HepG2 (cell line): ENCODE data around the gene IFT172. TPM values are rescaled to one million over a fixed set of nuclear protein-coding genes. Genes with fewer than 3 reads are reported as not detected.

Source experiments
- ATAD3A ChIP-seq: sonication (generic); formaldehyde crosslinking; IDR thresholded peaks from 2 replicates; pipeline ENCODE4 v1.4.0; 2020; ENCODE audit warnings: missing genetic modification reagents
- DNMT1 ChIP-seq: sonication (generic); formaldehyde crosslinking; IDR thresholded peaks from 2 replicates; pipeline ENCODE4 v1.5.1; 2020; ENCODE audit warnings: mild to moderate bottlenecking, missing genetic modification reagents
- ESRRA ChIP-seq: sonication (generic); formaldehyde crosslinking; IDR thresholded peaks from 2 replicates; pipeline ENCODE4 v1.5.1; 2020; ENCODE audit warnings: mild to moderate bottlenecking, low read depth, missing genetic modification reagents
- GABPB1 ChIP-seq: IDR thresholded peaks from 2 replicates; pipeline ENCODE4 v1.6.1; 2016; ENCODE audit warnings: mild to moderate bottlenecking, missing genetic modification reagents, moderate library complexity, missing compliant biosample characterization
- HNF4G ChIP-seq, 2 experiments: sonication (generic) in 1 of 2; formaldehyde crosslinking in 1 of 2; IDR thresholded peaks; 2 replicates each; pipeline versions ENCODE4 v1.4.0 to v1.6.1; 2011 to 2020; ENCODE audit warnings: borderline replicate concordance in 2 of 2, low read depth in 2 of 2, mild to moderate bottlenecking in 2 of 2, low read length in 1 of 2, missing genetic modification reagents in 1 of 2, moderate library complexity in 1 of 2
- MLLT10 ChIP-seq: sonication (generic); formaldehyde crosslinking; IDR thresholded peaks from 2 replicates; pipeline ENCODE4 v1.4.0; 2020; ENCODE audit warnings: missing genetic modification reagents
- NCOA1 ChIP-seq: sonication (generic); formaldehyde crosslinking; IDR thresholded peaks from 2 replicates; pipeline ENCODE4 v1.9.0; 2021; ENCODE audit warnings: missing genetic modification reagents
- TSC22D2 ChIP-seq: sonication (generic); formaldehyde crosslinking; IDR thresholded peaks from 2 replicates; pipeline ENCODE4 v1.5.1; 2020; ENCODE audit warnings: missing genetic modification reagents, mild to moderate bottlenecking, borderline replicate concordance
- ZFAT ChIP-seq: sonication (generic); formaldehyde crosslinking; conservative IDR thresholded peaks from 2 replicates; pipeline ENCODE4 v1.8.1; 2023; ENCODE audit warnings: missing genetic modification reagents, inconsistent platforms
- ZNF251 ChIP-seq: sonication (generic); formaldehyde crosslinking; IDR thresholded peaks from 2 replicates; pipeline ENCODE4 v1.9.0; 2021; ENCODE audit warnings: mild to moderate bottlenecking, missing genetic modification reagents
- ZNF263 ChIP-seq: sonication (generic); formaldehyde crosslinking; IDR thresholded peaks from 2 replicates; pipeline ENCODE4 v1.4.0; 2020; ENCODE audit warnings: missing genetic modification reagents
- ZNF329 ChIP-seq: sonication (generic); formaldehyde crosslinking; IDR thresholded peaks from 2 replicates; pipeline ENCODE4 v1.9.0; 2021; ENCODE audit warnings: low read depth, mild to moderate bottlenecking, missing genetic modification reagents
- ZNF567 ChIP-seq: sonication (generic); formaldehyde crosslinking; IDR thresholded peaks from 2 replicates; pipeline ENCODE4 v1.8.1; 2023; ENCODE audit warnings: mild to moderate bottlenecking, missing genetic modification reagents, borderline replicate concordance
- ZNF607 ChIP-seq: sonication (generic); formaldehyde crosslinking; IDR thresholded peaks from 2 replicates; pipeline ENCODE4 v1.5.1; 2020; ENCODE audit warnings: missing genetic modification reagents, mild to moderate bottlenecking, borderline replicate concordance
- ZNF83 ChIP-seq: sonication (generic); formaldehyde crosslinking; IDR thresholded peaks from 2 replicates; pipeline ENCODE4 v1.4.0; 2020; ENCODE audit warnings: missing genetic modification reagents, mild to moderate bottlenecking, borderline replicate concordance
- ZSCAN12 ChIP-seq: sonication (generic); formaldehyde crosslinking; IDR thresholded peaks from 2 replicates; pipeline ENCODE4 v1.9.0; 2021; ENCODE audit warnings: mild to moderate bottlenecking, missing genetic modification reagents
- polyA plus RNA-seq, 8 experiments: library from polyadenylated mRNA; depleted of rRNA in 3 of 8; stranded (reverse) in 7 of 8; unstranded in 1 of 8; fragments of >200 nt; fragmentation: Illumina TruSeq in 4 of 8; extraction: Trizol in 4 of 8; gene quantifications; 2 replicates each; pipeline versions ENCODE4 v1.2.1 to v1.2.3, GENCODE V29; 2011 to 2016; ENCODE audit warnings: low read depth in 4 of 8, missing spikeins in 1 of 8, mixed read lengths in 1 of 8; ENCODE audit not compliant: insufficient read depth in 1 of 8
- total RNA-seq, 5 experiments: library from RNA; depleted of rRNA; stranded (reverse); fragments of >200 nt; fragmentation: Illumina TruSeq; extraction: Trizol; gene quantifications; 2 replicates each; pipeline ENCODE4 v1.2.3, GENCODE V29; 2016; ENCODE audit warnings: low read depth in 1 of 5
- TF ChIP-seq, protein P1 (sequence below): sonication (generic); formaldehyde crosslinking; IDR thresholded peaks from 2 replicates; pipeline ENCODE4 v1.4.0; 2020; ENCODE audit warnings: mild to moderate bottlenecking, missing genetic modification reagents
- TF ChIP-seq, protein P2 (sequence below): sonication (generic); formaldehyde crosslinking; IDR thresholded peaks from 2 replicates; pipeline ENCODE4 v1.5.0; 2020; ENCODE audit warnings: mild to moderate bottlenecking, low read depth, missing genetic modification reagents, borderline replicate concordance
- TF ChIP-seq, protein P3 (sequence below): IDR thresholded peaks from 2 replicates; pipeline ENCODE4 v1.6.1; 2016
- TF ChIP-seq, protein P4 (sequence below): sonication (generic); formaldehyde crosslinking; IDR thresholded peaks from 2 replicates; pipeline ENCODE4 v1.8.0; 2022; ENCODE audit warnings: mild to moderate bottlenecking, missing genetic modification reagents, moderate library complexity
- TF ChIP-seq, protein P5 (sequence below): sonication (generic); formaldehyde crosslinking; conservative IDR thresholded peaks from 2 replicates; pipeline ENCODE4 v1.4.0; 2020; ENCODE audit warnings: mild to moderate bottlenecking, missing genetic modification reagents, moderate library complexity
- TF ChIP-seq, protein P6 (sequence below): sonication (generic); formaldehyde crosslinking; IDR thresholded peaks from 2 replicates; pipeline ENCODE4 v1.4.0; 2020; ENCODE audit warnings: missing genetic modification reagents, borderline replicate concordance

The IFT172 gene
- total and polyA plus RNA-seq, 2 of the 13 experiments (the other 11 are each of a cell fraction or from before 2014, with no cell fraction given) = 21.6 to 35.7 TPM

DNA sequence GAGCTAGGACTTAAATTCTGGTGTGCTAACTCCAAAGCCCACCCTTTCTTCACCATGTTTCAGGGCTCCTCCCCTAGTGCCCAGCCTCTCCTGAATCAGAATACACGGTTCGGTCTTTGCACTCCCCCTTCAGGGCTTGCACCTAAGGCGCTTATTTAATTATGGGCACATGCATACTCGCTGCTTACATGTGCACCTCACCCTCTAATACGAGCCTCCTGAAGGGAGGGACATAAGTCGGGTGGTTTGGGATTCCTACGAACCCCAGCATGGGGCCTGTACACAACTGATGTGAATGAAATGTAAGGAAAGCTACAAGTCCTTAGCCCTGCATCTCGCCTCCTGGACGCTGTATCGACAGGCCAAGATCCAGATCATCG, 435 bp downstream of the IFT172 start (continued):
- TF ChIP-seq, protein P1, sequence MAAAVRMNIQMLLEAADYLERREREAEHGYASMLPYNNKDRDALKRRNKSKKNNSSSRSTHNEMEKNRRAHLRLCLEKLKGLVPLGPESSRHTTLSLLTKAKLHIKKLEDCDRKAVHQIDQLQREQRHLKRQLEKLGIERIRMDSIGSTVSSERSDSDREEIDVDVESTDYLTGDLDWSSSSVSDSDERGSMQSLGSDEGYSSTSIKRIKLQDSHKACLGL = 0 out of 2 replicates have a peak, but pooled peaks have one; percentile 14
- TF ChIP-seq ZNF251 (CRISPR knock-in tag) = no peak
- no peak for TF ChIP-seq ZNF329 (CRISPR knock-in tag)
- 0 out of 2 replicates have a peak, but pooled peaks have one; percentile 42 for TF ChIP-seq ZNF567
- no peak for TF ChIP-seq ZNF263
- TF ChIP-seq, protein P2, sequence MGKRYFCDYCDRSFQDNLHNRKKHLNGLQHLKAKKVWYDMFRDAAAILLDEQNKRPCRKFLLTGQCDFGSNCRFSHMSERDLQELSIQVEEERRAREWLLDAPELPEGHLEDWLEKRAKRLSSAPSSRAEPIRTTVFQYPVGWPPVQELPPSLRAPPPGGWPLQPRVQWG (CRISPR knock-in tag) = no peak
- no peak for TF ChIP-seq ZSCAN12
- TF ChIP-seq ZNF607 (CRISPR knock-in tag) = no peak
- TF ChIP-seq HNF4G (IDR thresholded peaks at IDR 0.05; ENCODE audit: borderline replicate concordance, low read depth, low read length) = no peak
- 0 out of 2 replicates have a peak, but pooled peaks have one; percentile 18 for TF ChIP-seq HNF4G (CRISPR knock-in tag; IDR thresholded peaks at IDR 0.05; ENCODE audit: borderline replicate concordance, low read depth)
- TF ChIP-seq, protein P3, sequence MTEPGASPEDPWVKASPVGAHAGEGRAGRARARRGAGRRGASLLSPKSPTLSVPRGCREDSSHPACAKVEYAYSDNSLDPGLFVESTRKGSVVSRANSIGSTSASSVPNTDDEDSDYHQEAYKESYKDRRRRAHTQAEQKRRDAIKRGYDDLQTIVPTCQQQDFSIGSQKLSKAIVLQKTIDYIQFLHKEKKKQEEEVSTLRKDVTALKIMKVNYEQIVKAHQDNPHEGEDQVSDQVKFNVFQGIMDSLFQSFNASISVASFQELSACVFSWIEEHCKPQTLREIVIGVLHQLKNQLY (CRISPR knock-in tag) = no peak
- no peak for TF ChIP-seq MLLT10
- TF ChIP-seq, protein P4, sequence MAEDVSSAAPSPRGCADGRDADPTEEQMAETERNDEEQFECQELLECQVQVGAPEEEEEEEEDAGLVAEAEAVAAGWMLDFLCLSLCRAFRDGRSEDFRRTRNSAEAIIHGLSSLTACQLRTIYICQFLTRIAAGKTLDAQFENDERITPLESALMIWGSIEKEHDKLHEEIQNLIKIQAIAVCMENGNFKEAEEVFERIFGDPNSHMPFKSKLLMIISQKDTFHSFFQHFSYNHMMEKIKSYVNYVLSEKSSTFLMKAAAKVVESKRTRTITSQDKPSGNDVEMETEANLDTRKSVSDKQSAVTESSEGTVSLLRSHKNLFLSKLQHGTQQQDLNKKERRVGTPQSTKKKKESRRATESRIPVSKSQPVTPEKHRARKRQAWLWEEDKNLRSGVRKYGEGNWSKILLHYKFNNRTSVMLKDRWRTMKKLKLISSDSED (CRISPR knock-in tag) = no peak
- no peak for TF ChIP-seq DNMT1 (CRISPR knock-in tag)
- TF ChIP-seq ESRRA (CRISPR knock-in tag) = no peak; the same call in 1 of the 2 replicates
- TF ChIP-seq ATAD3A = no peak
- TF ChIP-seq GABPB1 = no peak
- TF ChIP-seq, protein P5, sequence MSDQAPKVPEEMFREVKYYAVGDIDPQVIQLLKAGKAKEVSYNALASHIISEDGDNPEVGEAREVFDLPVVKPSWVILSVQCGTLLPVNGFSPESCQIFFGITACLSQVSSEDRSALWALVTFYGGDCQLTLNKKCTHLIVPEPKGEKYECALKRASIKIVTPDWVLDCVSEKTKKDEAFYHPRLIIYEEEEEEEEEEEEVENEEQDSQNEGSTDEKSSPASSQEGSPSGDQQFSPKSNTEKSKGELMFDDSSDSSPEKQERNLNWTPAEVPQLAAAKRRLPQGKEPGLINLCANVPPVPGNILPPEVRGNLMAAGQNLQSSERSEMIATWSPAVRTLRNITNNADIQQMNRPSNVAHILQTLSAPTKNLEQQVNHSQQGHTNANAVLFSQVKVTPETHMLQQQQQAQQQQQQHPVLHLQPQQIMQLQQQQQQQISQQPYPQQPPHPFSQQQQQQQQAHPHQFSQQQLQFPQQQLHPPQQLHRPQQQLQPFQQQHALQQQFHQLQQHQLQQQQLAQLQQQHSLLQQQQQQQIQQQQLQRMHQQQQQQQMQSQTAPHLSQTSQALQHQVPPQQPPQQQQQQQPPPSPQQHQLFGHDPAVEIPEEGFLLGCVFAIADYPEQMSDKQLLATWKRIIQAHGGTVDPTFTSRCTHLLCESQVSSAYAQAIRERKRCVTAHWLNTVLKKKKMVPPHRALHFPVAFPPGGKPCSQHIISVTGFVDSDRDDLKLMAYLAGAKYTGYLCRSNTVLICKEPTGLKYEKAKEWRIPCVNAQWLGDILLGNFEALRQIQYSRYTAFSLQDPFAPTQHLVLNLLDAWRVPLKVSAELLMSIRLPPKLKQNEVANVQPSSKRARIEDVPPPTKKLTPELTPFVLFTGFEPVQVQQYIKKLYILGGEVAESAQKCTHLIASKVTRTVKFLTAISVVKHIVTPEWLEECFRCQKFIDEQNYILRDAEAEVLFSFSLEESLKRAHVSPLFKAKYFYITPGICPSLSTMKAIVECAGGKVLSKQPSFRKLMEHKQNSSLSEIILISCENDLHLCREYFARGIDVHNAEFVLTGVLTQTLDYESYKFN (CRISPR knock-in tag) = no peak
- no peak for TF ChIP-seq ZFAT (CRISPR knock-in tag)
- no peak for TF ChIP-seq NCOA1
- TF ChIP-seq ZNF83 (CRISPR knock-in tag) = no peak
- TF ChIP-seq TSC22D2 (CRISPR knock-in tag) = no peak
- TF ChIP-seq, protein P6, sequence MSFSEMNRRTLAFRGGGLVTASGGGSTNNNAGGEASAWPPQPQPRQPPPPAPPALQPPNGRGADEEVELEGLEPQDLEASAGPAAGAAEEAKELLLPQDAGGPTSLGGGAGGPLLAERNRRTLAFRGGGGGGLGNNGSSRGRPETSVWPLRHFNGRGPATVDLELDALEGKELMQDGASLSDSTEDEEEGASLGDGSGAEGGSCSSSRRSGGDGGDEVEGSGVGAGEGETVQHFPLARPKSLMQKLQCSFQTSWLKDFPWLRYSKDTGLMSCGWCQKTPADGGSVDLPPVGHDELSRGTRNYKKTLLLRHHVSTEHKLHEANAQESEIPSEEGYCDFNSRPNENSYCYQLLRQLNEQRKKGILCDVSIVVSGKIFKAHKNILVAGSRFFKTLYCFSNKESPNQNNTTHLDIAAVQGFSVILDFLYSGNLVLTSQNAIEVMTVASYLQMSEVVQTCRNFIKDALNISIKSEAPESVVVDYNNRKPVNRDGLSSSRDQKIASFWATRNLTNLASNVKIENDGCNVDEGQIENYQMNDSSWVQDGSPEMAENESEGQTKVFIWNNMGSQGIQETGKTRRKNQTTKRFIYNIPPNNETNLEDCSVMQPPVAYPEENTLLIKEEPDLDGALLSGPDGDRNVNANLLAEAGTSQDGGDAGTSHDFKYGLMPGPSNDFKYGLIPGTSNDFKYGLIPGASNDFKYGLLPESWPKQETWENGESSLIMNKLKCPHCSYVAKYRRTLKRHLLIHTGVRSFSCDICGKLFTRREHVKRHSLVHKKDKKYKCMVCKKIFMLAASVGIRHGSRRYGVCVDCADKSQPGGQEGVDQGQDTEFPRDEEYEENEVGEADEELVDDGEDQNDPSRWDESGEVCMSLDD (CRISPR knock-in tag) = no peak
